Measurements from ENCODE around the gene ACSL5.

- TF ChIP-seq POLR2A (IDR thresholded peaks at IDR 0.05) (no peak), CTCF (IDR thresholded peaks at IDR 0.05) (no peak), POLR2AphosphoS5 (IDR thresholded peaks at IDR 0.05) (peak in 1 of 3 donors; percentile 29), EP300 (IDR thresholded peaks at IDR 0.05; ENCODE audit: low read depth) (no peak)
Measured at GRCh38 chr10:112360308-112361270, 13.3 kb upstream of the ACSL5 start.

Data from transverse colon (tissue), 4 donors.